IMR-90 (cell line): Measurements from ENCODE around the gene CCNL2. TPM values are rescaled to one million over a fixed set of nuclear protein-coding genes. Genes with fewer than 3 reads are reported as not detected.

Experiments used
- ATAC-seq: fragments of 200-7000 bp; cut with Tn5 transposase; 2 replicates; pipeline ENCODE4 v1.9.1; 2020; ENCODE audit warnings: low read depth, mild to moderate bottlenecking, moderate library complexity
- BruUV-seq: library from RNA; stranded (reverse); fragments of 400-500 nt; replicated peaks from 2 replicates; lab custom pipeline; 2021; lab: Mats Ljungman, UMichigan
- CTCF ChIA-PET: fragments of 300-600 bp; formaldehyde crosslinking; extraction: SDS; loops from one replicate; lab custom pipeline; 2021; ENCODE audit warnings: antibody characterized with exemption; lab: Yijun Ruan, JAX
- POLR2A ChIA-PET: fragments of 300-600 bp; sonication (Branson Sonifier 250); formaldehyde crosslinking; loops from one replicate; lab custom pipeline; 2022; ENCODE audit warnings: antibody characterized with exemption; ENCODE audit not compliant: unreplicated experiment; lab: Charles Lee
- DNase-seq: peaks from one replicate; pipeline ENCODE4 v3.0.0; 2013
- H2AFZ ChIP-seq: replicated peaks from 2 replicates; pipeline ENCODE3; 2013; ENCODE audit warnings: low read length, mild to moderate bottlenecking; ENCODE audit not compliant: poor library complexity
- H2AK5ac ChIP-seq: 2 replicates; pipeline ENCODE4 v1.6.1; 2013; ENCODE audit warnings: low read depth, low read length, inconsistent platforms
- H2AK9ac ChIP-seq: replicated peaks from 2 replicates; pipeline ENCODE3; 2013; ENCODE audit warnings: mild to moderate bottlenecking, low read depth, low read length, moderate library complexity; ENCODE audit not compliant: poor library complexity
- H2BK120ac ChIP-seq: 2 replicates; pipeline ENCODE4 v1.6.1; 2013; ENCODE audit warnings: low read depth, low read length, inconsistent platforms
- H2BK15ac ChIP-seq: 3 replicates; pipeline ENCODE4 v1.6.1; 2013; ENCODE audit warnings: low read depth, low read length, inconsistent platforms
- H2BK20ac ChIP-seq: 2 replicates; pipeline ENCODE4 v1.6.1; 2013; ENCODE audit warnings: low read depth, mild to moderate bottlenecking, inconsistent platforms, low read length, moderate library complexity
- H2BK5ac ChIP-seq: 2 replicates; pipeline ENCODE4 v1.6.1; 2013; ENCODE audit warnings: mild to moderate bottlenecking, low read depth, low read length, inconsistent platforms; ENCODE audit not compliant: poor library complexity, severe bottlenecking
- H3K14ac ChIP-seq: replicated peaks from 2 replicates; pipeline ENCODE4 v1.6.1; 2013; ENCODE audit warnings: low read depth, low read length, inconsistent platforms
- H3K18ac ChIP-seq: 2 replicates; pipeline ENCODE4 v1.6.1; 2013; ENCODE audit warnings: low read depth, low read length, control low read depth
- H3K23ac ChIP-seq: 2 replicates; pipeline ENCODE4 v1.6.1; 2013; ENCODE audit warnings: low read depth, low read length, inconsistent platforms
- H3K27ac ChIP-seq: 2 replicates; pipeline ENCODE4 v1.5.1; 2013; ENCODE audit warnings: mild to moderate bottlenecking, control low read depth, low read length; ENCODE audit not compliant: insufficient read depth
- H3K27me3 ChIP-seq: 2 replicates; pipeline ENCODE4 v1.6.1; 2013; ENCODE audit warnings: low read length; ENCODE audit not compliant: control insufficient read depth, insufficient read depth
- H3K36me3 ChIP-seq: 2 replicates; pipeline ENCODE4 v1.6.1; 2013; ENCODE audit warnings: low read length, mixed read lengths; ENCODE audit not compliant: control insufficient read depth, insufficient read depth
- H3K4ac ChIP-seq: 2 replicates; pipeline ENCODE4 v1.6.1; 2013; ENCODE audit warnings: low read depth, low read length, inconsistent platforms
- H3K4me1 ChIP-seq: 2 replicates; pipeline ENCODE4 v1.6.1; 2013; ENCODE audit warnings: low read length, mixed read lengths; ENCODE audit not compliant: control insufficient read depth, insufficient read depth
- H3K4me2 ChIP-seq: 2 replicates; pipeline ENCODE4 v1.6.1; 2013; ENCODE audit warnings: low read depth, mild to moderate bottlenecking, control low read depth, low read length, moderate library complexity
- H3K4me3 ChIP-seq: 2 replicates; pipeline ENCODE4 v1.5.1; 2013; ENCODE audit warnings: low read depth, mild to moderate bottlenecking, control low read depth, low read length, moderate library complexity; ENCODE audit not compliant: insufficient read depth
- H3K56ac ChIP-seq: 2 replicates; pipeline ENCODE4 v1.6.1; 2013; ENCODE audit warnings: low read length, inconsistent platforms; ENCODE audit not compliant: insufficient read depth; ENCODE audit errors: extremely low read depth
- H3K79me1 ChIP-seq, 2 experiments: 2 replicates each; pipeline ENCODE4 v1.6.1; 2013; ENCODE audit warnings: low read length in 2 of 2, inconsistent platforms in 1 of 2, low read depth in 1 of 2
- H3K9ac ChIP-seq: 2 replicates; pipeline ENCODE4 v1.6.1; 2013; ENCODE audit warnings: low read depth, low read length, control low read depth
- H3K9me1 ChIP-seq: 2 replicates; pipeline ENCODE4 v1.6.1; 2013; ENCODE audit warnings: low read length, inconsistent platforms; ENCODE audit not compliant: insufficient read depth
- H3K9me3 ChIP-seq: 2 replicates; pipeline ENCODE4 v1.6.1; 2013; ENCODE audit warnings: low read length; ENCODE audit not compliant: control insufficient read depth, insufficient read depth
- H4K20me1 ChIP-seq: 2 replicates; pipeline ENCODE4 v1.6.1; 2013; ENCODE audit warnings: low read length, inconsistent platforms; ENCODE audit not compliant: insufficient read depth
- H4K5ac ChIP-seq: 2 replicates; pipeline ENCODE4 v1.6.1; 2013; ENCODE audit warnings: mild to moderate bottlenecking, low read depth, low read length, control low read depth
- H4K8ac ChIP-seq, 2 experiments: 2 replicates each; pipeline ENCODE4 v1.6.1; 2013; ENCODE audit warnings: low read depth in 2 of 2, low read length in 2 of 2, control low read depth in 1 of 2, inconsistent platforms in 1 of 2
- H4K91ac ChIP-seq: 2 replicates; pipeline ENCODE4 v1.6.1; 2013; ENCODE audit warnings: low read depth, low read length, inconsistent platforms; ENCODE audit not compliant: insufficient read depth
- BHLHE40 ChIP-seq: fragments of 150-350 bp; IDR thresholded peaks from 2 replicates; pipeline ENCODE4 v1.6.1; 2016; ENCODE audit warnings: mild to moderate bottlenecking, low read depth, low read length
- CEBPB ChIP-seq: IDR thresholded peaks from 2 replicates; pipeline ENCODE4 v1.6.1; 2012; ENCODE audit warnings: low read depth, low read length, improper control_type of control experiment
- ELK1 ChIP-seq: fragments of 150-350 bp; IDR thresholded peaks from 2 replicates; pipeline ENCODE4 v1.6.1; 2016; ENCODE audit warnings: low read depth, mild to moderate bottlenecking, low read length, moderate library complexity, borderline replicate concordance
- FOS ChIP-seq: fragments of 150-350 bp; IDR thresholded peaks from 2 replicates; pipeline ENCODE4 v1.6.1; 2016; ENCODE audit warnings: low read depth, low read length
- WGBS, 2 experiments: methylation state at CpG; one replicate each; pipeline versions ENCODE4 v1.1.5 to v1.1.7; 2013; ENCODE audit warnings: missing lambda C conversion rate in 2 of 2; ENCODE audit not compliant: insufficient read length in 1 of 2; ENCODE audit errors: extremely low coverage in 2 of 2; 5-methylcytosine and 5-hydroxymethylcytosine counted together
- dilution Hi-C: fragments of 300-500 bp; cut with HindIII; formaldehyde crosslinking; loops from one replicate; pipeline ENCODE4 v1.14.3; 2018; ENCODE audit warnings: low sequenced_read_pairs; ENCODE audit not compliant: unreplicated experiment
- in situ Hi-C: fragments of 300-500 bp; cut with MboI; formaldehyde crosslinking; loops from 3 replicates; pipeline ENCODE4 v1.14.3; 2019; ENCODE audit warnings: low sequenced_read_pairs, inconsistent platforms, mixed read lengths
- intact Hi-C: fragments of 100-400 bp; cut with micrococcal nuclease; formaldehyde crosslinking; loops from 2 replicates; pipeline ENCODE4 v1.10.0; 2022
- polyA plus RNA-seq, 3 experiments: library from polyadenylated mRNA; depleted of rRNA; stranded (reverse); fragments of >200 nt; gene quantifications; 2 replicates each; pipeline ENCODE4 v1.2.3, GENCODE V29; 2012; ENCODE audit warnings: low replicate concordance in 1 of 3
- total RNA-seq: library from RNA; depleted of rRNA; stranded (reverse); fragments of >200 nt; gene quantifications from 2 replicates; pipeline ENCODE4 v1.2.3, GENCODE V29; 2012

Gene CCNL2
- total and polyA plus RNA-seq, 2 of the 4 experiments (the other 2 are of a cell fraction), result 53.9 to 239 TPM

- no peak overlapping the region for H2BK120ac ChIP-seq
- no peak for ATAC-seq
- H2AK9ac ChIP-seq, result peak overlapping the region; percentile 28
- CTCF ChIA-PET, result no interaction called here
- POLR2A ChIA-PET, result no interaction called here
- 0 out of 2 replicates have a peak, but pooled peaks cover 5% of the 10 kb centered on the region for H3K9me1 ChIP-seq
- no peak overlapping the region for H4K8ac ChIP-seq
- H3K27me3 ChIP-seq, result no peaks in the 10 kb centered on the region
- no peaks in the 10 kb centered on the region for H3K9me3 ChIP-seq
- H3K4ac ChIP-seq, result no peak overlapping the region
- no peak overlapping the region for H4K5ac ChIP-seq
- peaks cover 12% of the 10 kb centered on the region for H3K4me1 ChIP-seq
- peaks cover 8% of the 10 kb centered on the region for H3K36me3 ChIP-seq
- H3K27ac ChIP-seq, result no peak overlapping the region
- BruUV-seq, result no TSS peak
- no peak overlapping the region for H2BK20ac ChIP-seq
- H4K20me1 ChIP-seq, result peaks cover 11% of the 10 kb centered on the region; the same call in 1 of the 2 replicates
- H2AK5ac ChIP-seq, result no peak overlapping the region
- H2BK15ac ChIP-seq, result no peak overlapping the region
- no peak overlapping the region for H3K9ac ChIP-seq
- no peak overlapping the region for H3K4me3 ChIP-seq
- H2AFZ ChIP-seq, result no peak overlapping the region
- H3K4me2 ChIP-seq, result no peak overlapping the region
- DNase-seq, result no peak
- dilution Hi-C loops, result no loop called here
- in situ Hi-C loops, result no loop called here
- intact Hi-C loops, result loop anchor here (2.0 kb wide), 1 partner anchor 14 kb away; the partner anchor contains the start of gene MXRA8
- 89% methylated on average over 10 of the region's 26 CpGs; no CpG with 5 or more reads in 1 of the 2 experiments for WGBS, 2 experiments
- no peak overlapping the region for H3K18ac ChIP-seq
- no peak overlapping the region for H2BK5ac ChIP-seq
- H3K14ac ChIP-seq, result no peak overlapping the region
- no peak overlapping the region for H4K91ac ChIP-seq
- H3K56ac ChIP-seq, result no peak overlapping the region
- H3K79me1 ChIP-seq, result peaks cover 3 to 50% of the 10 kb centered on the region in 2 experiments; a peak in 3 of 4 replicates
- TF ChIP-seq BHLHE40, result no peak
- no peak for TF ChIP-seq CEBPB
- no peak for TF ChIP-seq FOS
- no peak for TF ChIP-seq ELK1
- no peak overlapping the region for H3K23ac ChIP-seq
Observed at GRCh38 chr1:1373051-1373814, 25.9 kb downstream of the CCNL2 start.
